DMS 273 treated with DMSO at 0.1 percent for 48 hours (cell line): ENCODE measurements around the gene SLC19A3.
"Not testable (repeated sequence)": the region's sequence is repeated elsewhere in the genome, so short reads cannot be mapped to it uniquely, and the experiment has no call there.

Experiments
- DNase-seq: peaks from one replicate; lab custom pipeline; 2025; lab: John Stamatoyannopoulos, UW

SLC19A3 gene

GRCh38 chr2:227703280-227703732, 14.5 kb downstream of the SLC19A3 start:
- no peak for DNase-seq

GRCh38 chr2:227701556-227701955, 16.3 kb downstream of the SLC19A3 start:
- DNase-seq, result no peak

GRCh38 chr2:227696990-227697679, 20.7 kb downstream of the SLC19A3 start:
- no peak for DNase-seq

DNA sequence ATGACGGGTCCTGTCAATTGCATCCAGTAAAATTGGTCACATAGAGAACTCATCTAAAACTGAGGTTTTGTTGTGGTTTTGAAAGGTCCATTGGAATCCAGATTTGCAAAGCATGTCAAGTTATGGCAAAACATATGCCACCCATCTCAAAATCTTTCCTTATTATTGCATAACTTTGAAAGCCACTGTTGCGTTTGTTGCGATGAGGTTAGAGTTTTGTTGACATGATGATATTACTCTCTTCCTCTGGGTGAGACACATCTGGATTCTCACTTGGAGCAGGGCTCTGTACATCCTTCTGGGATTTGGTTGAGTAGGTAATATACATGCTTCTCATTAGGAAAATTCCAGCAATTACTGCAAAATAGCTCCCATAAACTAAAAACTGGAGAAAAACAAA, 30.6 kb downstream of the SLC19A3 start:
- no peak for DNase-seq

DNA sequence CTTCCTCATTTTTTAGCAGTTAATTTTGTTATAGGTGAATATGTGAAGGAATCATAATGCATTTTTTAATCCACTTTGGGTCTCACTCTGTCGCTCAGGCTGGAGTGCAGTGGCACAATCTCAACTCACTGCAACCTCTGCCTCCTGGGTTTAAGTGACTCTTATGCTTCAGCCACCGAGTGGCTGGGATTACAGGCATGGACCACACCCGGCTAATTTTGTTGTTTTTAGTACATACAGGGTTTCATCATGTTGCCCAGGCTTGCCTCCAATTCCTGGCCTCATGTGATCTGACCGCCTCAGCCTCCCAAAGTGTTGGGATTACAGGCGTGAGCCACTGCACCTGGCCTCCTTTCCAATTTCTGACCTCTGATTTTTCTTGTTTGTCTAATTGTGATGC, 33.6 kb downstream of the SLC19A3 start:
- no peak for DNase-seq

DNA sequence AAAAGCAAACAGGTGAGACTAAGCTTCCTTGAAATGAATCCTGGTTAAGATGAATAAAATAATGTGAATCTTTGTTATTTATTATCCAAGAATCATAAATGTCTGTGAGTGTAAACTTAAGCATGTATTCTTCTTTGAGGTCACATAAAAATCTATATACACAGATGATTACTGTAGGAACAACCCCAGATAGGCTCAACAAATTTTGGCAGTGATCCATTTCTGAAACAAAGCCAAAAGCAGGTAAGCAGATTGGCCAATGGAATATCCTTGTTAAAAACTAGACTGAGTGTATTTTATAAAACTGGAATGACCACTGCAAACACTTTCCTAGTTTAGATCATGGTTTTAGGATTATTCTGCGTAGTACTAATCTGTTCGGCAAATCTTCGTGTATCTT, 39.9 kb downstream of the SLC19A3 start:
- no peak for DNase-seq

DNA sequence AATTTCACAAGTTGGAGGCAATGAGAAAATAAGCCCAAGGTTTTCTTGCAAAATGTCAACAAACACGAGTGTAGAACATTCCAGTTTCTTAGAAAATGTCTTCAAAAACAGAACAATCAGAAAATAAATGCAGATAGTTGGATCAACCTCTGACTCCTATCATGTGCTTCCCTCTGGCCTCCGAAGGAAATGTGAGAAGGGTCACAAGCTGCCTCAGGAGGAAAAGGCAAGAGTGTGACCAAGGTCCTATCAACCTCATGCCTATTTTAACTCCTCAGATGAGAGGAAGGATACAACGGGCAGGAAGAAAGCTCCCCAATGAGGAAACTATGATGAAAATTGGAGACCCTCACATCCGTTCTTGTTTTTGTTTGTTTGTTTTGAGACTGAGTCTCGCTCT, 43.3 kb downstream of the SLC19A3 start:
- DNase-seq, result no peak

GRCh38 chr2:227673620-227674019, 44.2 kb downstream of the SLC19A3 start:
- not testable (repeated sequence) for DNase-seq

GRCh38 chr2:227671170-227671905, 46.5 kb downstream of the SLC19A3 start:
- DNase-seq, result no peak

- not testable (repeated sequence) for DNase-seq
Observed at GRCh38 chr2:227666631-227667170, 51.1 kb downstream of the SLC19A3 start, which contains the start of gene SCYGR5. Gene SCYGR5, plus strand, starts transcription at chr2:227666804. Its CDS starts 0 bp downstream, at chr2:227666804.

- DNase-seq, result no peak
Observed at GRCh38 chr2:227665189-227665940, 52.5 kb downstream of the SLC19A3 start.

- DNase-seq, result no peak
Observed at GRCh38 chr2:227661827-227662226, 56.0 kb downstream of the SLC19A3 start.

DNA sequence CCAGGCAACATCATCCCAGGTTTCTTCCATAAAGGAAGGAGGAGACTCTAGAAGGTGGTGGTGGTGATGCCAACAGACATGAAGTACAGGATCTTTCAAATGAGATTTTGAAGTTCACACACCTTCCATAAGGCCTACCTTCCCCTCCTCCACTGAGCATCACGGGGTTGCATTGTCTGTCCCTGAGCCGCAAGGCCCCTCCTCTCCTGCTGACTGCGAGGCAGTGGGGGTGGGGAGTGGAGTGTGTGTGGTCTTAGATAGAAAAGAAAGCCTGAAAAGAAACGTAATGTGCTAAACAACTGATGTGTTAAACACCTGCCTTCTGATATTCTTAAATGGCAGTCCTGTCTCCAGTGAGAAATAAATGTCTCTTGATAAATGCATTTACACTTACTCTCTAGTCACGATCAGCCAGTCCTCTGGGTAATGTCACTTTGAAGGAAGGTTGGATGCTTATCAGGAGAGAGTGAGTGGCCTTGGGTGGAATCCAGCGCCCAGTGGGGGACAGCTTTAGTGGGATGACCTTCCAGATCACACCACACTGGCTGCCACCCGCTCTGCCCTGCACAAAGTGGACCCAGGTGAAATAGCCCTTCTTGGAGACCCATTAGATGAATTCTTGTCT, 56.7 kb downstream of the SLC19A3 start:
- DNase-seq, result no peak

DNA sequence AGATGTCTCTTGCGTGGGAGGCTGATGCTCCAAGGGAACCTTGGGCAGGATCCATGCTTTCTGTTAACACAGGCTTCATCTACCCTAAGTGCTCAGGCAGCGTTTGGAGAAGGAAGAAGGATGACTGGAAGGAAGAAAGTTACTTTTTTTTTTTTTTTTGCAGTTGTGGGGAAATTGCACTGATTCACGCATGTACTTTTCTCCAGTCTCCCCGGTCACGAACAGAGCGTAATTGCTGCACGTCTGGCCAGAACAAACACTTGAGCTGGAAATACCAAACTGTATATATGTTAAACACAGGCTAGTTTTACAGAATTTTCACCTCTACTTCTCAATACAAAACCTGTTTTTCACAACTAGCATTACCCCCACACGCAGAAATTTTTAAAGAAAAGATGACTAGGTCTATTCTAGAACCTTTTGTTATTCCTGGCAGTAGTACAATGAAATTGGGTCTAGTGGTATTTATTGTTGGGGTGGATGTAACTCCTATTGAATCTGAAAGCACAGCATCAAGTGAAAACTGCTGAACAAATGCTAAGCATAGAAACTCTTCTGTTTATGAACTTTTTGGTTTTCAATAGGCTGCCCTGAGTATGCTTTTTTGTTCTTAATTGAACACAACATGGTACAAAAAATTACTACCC, 60.5 kb downstream of the SLC19A3 start:
- no peak for DNase-seq

DNA sequence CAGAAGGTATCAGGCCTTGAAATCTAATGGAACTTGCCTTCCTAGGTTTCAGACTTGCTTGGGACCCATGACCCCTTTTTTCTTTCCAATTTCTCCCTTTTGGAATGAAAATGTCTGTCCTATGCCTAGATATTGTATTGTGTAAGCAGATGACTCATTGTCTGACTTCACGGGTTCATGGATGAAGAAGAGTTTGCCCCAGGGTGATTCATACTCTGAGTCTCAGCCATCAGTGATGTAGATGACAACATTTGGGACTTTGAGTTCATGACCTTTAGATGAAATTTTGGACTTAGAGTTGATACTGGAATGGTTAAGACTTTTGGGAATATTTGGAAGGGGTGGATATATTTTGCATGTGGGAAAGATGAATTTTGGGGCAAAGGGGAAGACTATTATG, 62.4 kb downstream of the SLC19A3 start:
- DNase-seq, result no peak

- no peak for DNase-seq
Observed at GRCh38 chr2:227654426-227654825, 63.4 kb downstream of the SLC19A3 start.

DNA sequence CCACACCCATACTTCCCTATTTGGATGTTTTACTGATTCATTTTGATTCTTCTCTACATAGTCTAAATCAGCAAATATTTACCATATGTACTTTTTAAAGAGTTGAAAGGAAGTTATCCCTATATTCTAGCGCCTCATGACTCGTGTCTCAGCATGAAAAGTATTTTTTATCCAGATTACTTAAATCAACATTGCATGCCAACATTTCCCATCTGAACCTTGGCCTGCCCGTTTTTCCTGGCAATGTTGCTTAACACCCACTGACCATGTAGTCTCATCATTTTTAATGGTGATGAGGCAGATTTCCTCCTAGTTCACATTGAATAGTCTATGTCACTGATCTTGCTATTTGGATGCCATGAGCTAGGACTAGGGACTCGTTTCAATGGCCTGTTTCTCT, 64.4 kb downstream of the SLC19A3 start:
- DNase-seq, result no peak

DNA sequence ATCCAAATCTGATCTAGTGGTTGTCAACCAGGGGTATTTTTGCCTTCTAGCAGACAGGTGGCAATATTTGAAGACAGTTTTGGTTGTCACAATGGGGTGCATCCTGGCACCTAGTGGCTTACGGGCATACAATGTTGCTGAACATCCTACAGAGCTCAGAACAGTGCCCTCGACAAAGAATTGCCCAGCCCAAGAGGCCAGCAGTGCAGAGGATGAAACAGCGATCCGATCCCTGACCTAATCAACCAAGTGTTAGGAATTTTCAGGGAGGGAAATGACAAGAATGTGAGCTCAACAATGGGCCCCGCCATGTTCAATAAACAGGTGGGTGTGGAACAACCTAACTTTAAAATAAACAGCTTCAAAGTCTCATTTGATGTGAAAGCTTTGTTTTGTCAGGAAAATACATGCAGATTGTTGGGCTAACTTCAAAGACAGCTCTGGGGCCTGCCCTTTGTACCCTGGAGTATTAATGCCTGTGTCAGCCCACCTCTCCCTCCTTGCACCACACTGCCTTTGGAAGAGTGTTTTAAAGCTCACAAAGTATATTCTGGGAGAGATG, 73.8 kb downstream of the SLC19A3 start:
- DNase-seq, result no peak

- DNase-seq, result no peak
Observed at GRCh38 chr2:227642656-227643055, 75.2 kb downstream of the SLC19A3 start.

GRCh38 chr2:227634201-227634600, 83.6 kb downstream of the SLC19A3 start:
- DNase-seq, result no peak
